Osteocyte (in vitro differentiated cells): Measurements from ENCODE around the gene FUT9. TPM values are rescaled to one million over a fixed set of nuclear protein-coding genes. Genes with fewer than 3 reads are reported as not detected.

Experiments used
- DNase-seq: peaks from one replicate; pipeline ENCODE4 v3.0.0; 2021; ENCODE audit warnings: mixed read lengths; ENCODE audit not compliant: unreplicated experiment; ENCODE audit errors: extremely low spot score
- H3K27ac Mint-ChIP-seq: one replicate; pipeline ENCODE4 v1.8.0; 2021; ENCODE audit warnings: mild to moderate bottlenecking, mixed read lengths; ENCODE audit not compliant: unreplicated experiment
- H3K27me3 Mint-ChIP-seq: one replicate; pipeline ENCODE4 v1.8.0; 2021; ENCODE audit warnings: mixed read lengths; ENCODE audit not compliant: unreplicated experiment
- H3K36me3 Mint-ChIP-seq: one replicate; pipeline ENCODE4 v1.8.0; 2021; ENCODE audit warnings: mixed read lengths; ENCODE audit not compliant: unreplicated experiment
- H3K4me1 Mint-ChIP-seq: one replicate; pipeline ENCODE4 v1.8.0; 2021; ENCODE audit warnings: mixed read lengths; ENCODE audit not compliant: unreplicated experiment
- H3K4me3 Mint-ChIP-seq: one replicate; pipeline ENCODE4 v1.8.0; 2021; ENCODE audit warnings: mild to moderate bottlenecking, moderate library complexity, mixed read lengths; ENCODE audit not compliant: unreplicated experiment
- H3K9me3 Mint-ChIP-seq: one replicate; pipeline ENCODE4 v1.8.0; 2021; ENCODE audit warnings: mixed read lengths; ENCODE audit not compliant: unreplicated experiment
- total RNA-seq: library from RNA; stranded (reverse); gene quantifications from 2 replicates; pipeline ENCODE4 v1.2.1, GENCODE V29; 2021
- TF ChIP-seq, protein P1 (sequence below): fragments of 200-600 bp; sonication (generic); IDR thresholded peaks from 2 replicates; pipeline ENCODE4 v1.5.0; 2021; ENCODE audit warnings: antibody characterized with exemption, mild to moderate bottlenecking, moderate library complexity

The FUT9 gene
- total RNA-seq, 1 donor from 2014 or later = not detected

DNA sequence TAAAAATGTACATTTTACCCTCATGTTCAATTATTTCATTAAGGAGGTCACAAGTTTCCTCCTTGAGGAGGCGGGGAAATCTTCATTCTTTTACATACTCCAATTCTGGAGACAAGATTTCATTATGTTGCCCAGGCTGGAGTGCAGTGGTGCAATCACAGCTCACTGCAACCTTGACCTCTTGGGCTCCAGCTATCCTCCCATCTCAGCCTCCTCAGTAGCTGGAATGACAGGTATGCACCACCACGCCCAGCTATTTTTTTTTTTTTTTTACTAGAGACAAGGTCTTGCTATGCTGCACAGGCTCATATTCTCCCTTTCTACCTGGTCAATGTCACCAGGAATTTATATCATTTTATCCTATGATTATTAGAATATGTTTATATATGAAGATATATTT lies 85.8 kb downstream of the FUT9 start:
- Mint-ChIP-seq H3K27ac (no peak overlapping the region), H3K4me1 (no peaks in the 10 kb centered on the region), H3K9me3 (no peaks in the 10 kb centered on the region)

DNA sequence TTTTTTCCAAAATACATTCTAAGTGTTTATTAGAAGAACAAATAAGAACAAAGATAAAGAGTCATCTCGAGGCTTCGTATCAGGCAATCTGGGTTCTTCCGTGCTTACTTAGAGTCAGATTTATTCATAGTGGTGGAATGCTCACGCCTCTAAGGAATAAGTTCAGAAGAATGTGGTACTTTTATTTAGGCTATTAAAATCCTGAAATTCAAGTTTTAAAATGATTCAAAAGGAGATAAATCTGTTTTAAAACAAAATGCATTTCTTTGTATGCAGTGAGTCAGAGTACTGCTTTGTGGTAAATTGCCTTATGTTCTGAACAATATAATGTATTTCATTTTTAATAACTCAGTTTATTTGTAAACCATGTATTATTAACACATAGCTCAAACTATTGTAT lies 89.1 kb downstream of the FUT9 start:
- no peak overlapping the region for H3K27ac Mint-ChIP-seq
- no peak for DNase-seq
- no peaks in the 10 kb centered on the region for H3K9me3 Mint-ChIP-seq

More for the DNA sequence above, 85.8 kb downstream of the FUT9 start:
- no peaks in the 10 kb centered on the region for H3K36me3 Mint-ChIP-seq
- H3K27me3 Mint-ChIP-seq = no peaks in the 10 kb centered on the region
- no peak for DNase-seq
- TF ChIP-seq, protein P1, sequence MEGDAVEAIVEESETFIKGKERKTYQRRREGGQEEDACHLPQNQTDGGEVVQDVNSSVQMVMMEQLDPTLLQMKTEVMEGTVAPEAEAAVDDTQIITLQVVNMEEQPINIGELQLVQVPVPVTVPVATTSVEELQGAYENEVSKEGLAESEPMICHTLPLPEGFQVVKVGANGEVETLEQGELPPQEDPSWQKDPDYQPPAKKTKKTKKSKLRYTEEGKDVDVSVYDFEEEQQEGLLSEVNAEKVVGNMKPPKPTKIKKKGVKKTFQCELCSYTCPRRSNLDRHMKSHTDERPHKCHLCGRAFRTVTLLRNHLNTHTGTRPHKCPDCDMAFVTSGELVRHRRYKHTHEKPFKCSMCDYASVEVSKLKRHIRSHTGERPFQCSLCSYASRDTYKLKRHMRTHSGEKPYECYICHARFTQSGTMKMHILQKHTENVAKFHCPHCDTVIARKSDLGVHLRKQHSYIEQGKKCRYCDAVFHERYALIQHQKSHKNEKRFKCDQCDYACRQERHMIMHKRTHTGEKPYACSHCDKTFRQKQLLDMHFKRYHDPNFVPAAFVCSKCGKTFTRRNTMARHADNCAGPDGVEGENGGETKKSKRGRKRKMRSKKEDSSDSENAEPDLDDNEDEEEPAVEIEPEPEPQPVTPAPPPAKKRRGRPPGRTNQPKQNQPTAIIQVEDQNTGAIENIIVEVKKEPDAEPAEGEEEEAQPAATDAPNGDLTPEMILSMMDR = no peak
- H3K4me3 Mint-ChIP-seq = no peak overlapping the region

DNA sequence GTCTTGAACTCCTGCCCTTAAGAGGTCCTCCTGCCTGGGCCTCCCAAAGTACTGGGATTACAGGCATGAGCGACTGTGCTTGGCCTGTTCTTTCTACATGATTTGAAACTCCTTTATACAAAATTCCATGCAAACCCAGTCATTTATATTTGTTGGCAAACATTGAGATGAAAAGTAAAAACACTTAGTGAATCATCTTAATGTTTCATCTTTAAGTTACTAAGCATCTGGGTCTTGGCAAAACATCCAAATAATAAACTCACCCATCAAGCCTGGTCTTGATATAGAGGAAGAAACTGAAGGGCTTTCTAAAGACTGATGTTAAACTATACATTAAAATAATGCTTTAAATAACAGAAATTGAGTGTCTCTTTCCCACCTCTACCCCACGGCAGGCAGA lies 95.1 kb downstream of the FUT9 start:
- no peak overlapping the region for H3K27ac Mint-ChIP-seq
- H3K4me1 Mint-ChIP-seq = no peaks in the 10 kb centered on the region
- no peaks in the 10 kb centered on the region for H3K27me3 Mint-ChIP-seq
- TF ChIP-seq, protein P1 = no peak
- DNase-seq = no peak
- no peaks in the 10 kb centered on the region for H3K9me3 Mint-ChIP-seq
- H3K4me3 Mint-ChIP-seq = no peak overlapping the region
- no peaks in the 10 kb centered on the region for H3K36me3 Mint-ChIP-seq

More for the DNA sequence above, 89.1 kb downstream of the FUT9 start:
- no peaks in the 10 kb centered on the region for H3K36me3 Mint-ChIP-seq
- no peak overlapping the region for H3K4me3 Mint-ChIP-seq
- H3K27me3 Mint-ChIP-seq = no peaks in the 10 kb centered on the region
- H3K4me1 Mint-ChIP-seq = no peaks in the 10 kb centered on the region
- TF ChIP-seq, protein P1 = no peak

DNA sequence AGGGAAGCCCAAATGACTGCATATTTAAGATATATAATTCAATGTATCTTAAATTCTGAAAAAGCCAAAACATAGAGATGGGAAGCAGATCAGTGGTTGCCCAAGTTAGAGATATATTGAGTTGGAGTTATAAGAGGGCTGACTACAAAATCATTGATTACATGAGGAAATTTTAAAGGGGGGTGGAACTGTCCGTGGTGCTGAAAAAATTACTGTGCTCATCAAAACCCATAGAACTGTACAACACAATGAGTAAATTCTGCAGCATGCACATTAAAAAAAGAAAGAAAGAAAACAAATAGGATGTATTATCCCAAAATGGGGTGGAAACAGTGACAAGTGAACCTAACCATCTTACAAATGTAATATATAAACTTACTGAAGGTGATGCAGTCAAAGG lies 100.9 kb downstream of the FUT9 start:
- Mint-ChIP-seq H3K9me3 (peaks cover 5% of the 10 kb centered on the region), H3K27me3 (no peaks in the 10 kb centered on the region), H3K27ac (no peak overlapping the region), H3K4me1 (no peaks in the 10 kb centered on the region), H3K36me3 (no peaks in the 10 kb centered on the region), H3K4me3 (no peak overlapping the region)
- DNase-seq = no peak
- TF ChIP-seq, protein P1 = no peak

DNA sequence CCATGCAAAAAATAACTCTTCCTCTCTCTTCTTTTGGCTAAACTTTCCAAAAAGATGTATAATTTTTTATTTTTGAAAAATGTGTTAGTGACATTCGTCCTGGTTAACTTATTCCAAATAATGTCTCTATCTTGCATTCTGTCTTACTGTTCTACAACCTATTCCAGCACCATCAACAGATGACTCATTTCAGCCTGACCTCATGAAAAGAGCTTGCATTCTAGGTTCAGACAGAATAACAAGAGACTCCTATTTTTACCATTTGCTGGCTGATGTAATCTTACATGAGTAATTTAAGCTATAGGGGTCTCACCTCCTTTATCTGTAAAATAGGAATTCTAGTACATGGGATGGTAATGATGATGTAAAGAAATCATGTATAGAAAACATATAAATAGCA lies 109.0 kb downstream of the FUT9 start:
- H3K4me3 Mint-ChIP-seq = no peak overlapping the region
- no peaks in the 10 kb centered on the region for H3K27me3 Mint-ChIP-seq
- no peaks in the 10 kb centered on the region for H3K36me3 Mint-ChIP-seq
- DNase-seq = no peak
- TF ChIP-seq, protein P1 = no peak
- H3K9me3 Mint-ChIP-seq = peaks cover 23% of the 10 kb centered on the region
- H3K4me1 Mint-ChIP-seq = no peaks in the 10 kb centered on the region
- H3K27ac Mint-ChIP-seq = no peak overlapping the region
